Measurements from ENCODE around the gene RREB1. TPM values are rescaled to one million over a fixed set of nuclear protein-coding genes. Genes with fewer than 3 reads are reported as not detected.

The RREB1 gene
- total RNA-seq, 4 donors from 2014 or later, result 73.9 to 214 (median 107) TPM

GRCh38 chr6:7229376-7230326, 121.9 kb downstream of the RREB1 start:
- peaks cover 0 to under 1% (median 0%) of the 10 kb centered on the region in 4 donors for H3K4me1 ChIP-seq
- TF ChIP-seq EP300 (IDR thresholded peaks at IDR 0.05; ENCODE audit: low read depth) (no peak), POLR2AphosphoS5 (IDR thresholded peaks at IDR 0.05) (no peak), CTCF (IDR thresholded peaks at IDR 0.05) (no peak), POLR2A (IDR thresholded peaks at IDR 0.05) (no peak)
- H3K27me3 ChIP-seq, result no peaks in the 10 kb centered on the region
- no peaks in the 10 kb centered on the region for H3K9me3 ChIP-seq
- intact Hi-C loops (cut with DNase I; ENCODE audit: low total_unique reads), result loop anchor here (5.0 kb wide), 1 partner anchor 512 kb away; no protein-coding TSS in a partner anchor
- 96% methylated on average over 62 of the region's 62 CpGs; no CpG with 5 or more reads in 1 of the 2 donors for WGBS, 2 donors (ENCODE audit: low coverage in 1 of 2)
- H3K27ac ChIP-seq, result no peak overlapping the region
- H3K36me3 ChIP-seq, result peaks cover 0 to 58% (median 18%) of the 10 kb centered on the region in 4 donors
- DNase-seq, result no peak
- H3K4me3 ChIP-seq, result no peak overlapping the region
- in situ Hi-C loops (cut with MboI; ENCODE audit: low pct_ligation_motif_present in 1 of 4, low pct_unique_long_range_greater_than_20kb in 1 of 4, low sequenced_read_pairs in 3 of 4), result loop anchor here in 3 of 4 donors (25.0 kb wide), 4 partner anchors 117 to 542 kb away; partner anchors contain the start of gene RREB1 (in 1 of the 3)

GRCh38 chr6:7230327-7230691, 122.5 kb downstream of the RREB1 start:
- in situ Hi-C loops (cut with MboI; ENCODE audit: low pct_ligation_motif_present in 1 of 4, low pct_unique_long_range_greater_than_20kb in 1 of 4, low sequenced_read_pairs in 3 of 4), result loop anchor here in 3 of 4 donors (25.0 kb wide), 4 partner anchors 118 to 543 kb away; partner anchors contain the start of gene RREB1 (in 1 of the 3)

GRCh38 chr6:7230956-7231713, 123.4 kb downstream of the RREB1 start:
- no peak for TF ChIP-seq EP300 (IDR thresholded peaks at IDR 0.05; ENCODE audit: low read depth)
- TF ChIP-seq CTCF (IDR thresholded peaks at IDR 0.05), result no peak
- TF ChIP-seq POLR2A (IDR thresholded peaks at IDR 0.05), result no peak
- no peak for TF ChIP-seq POLR2AphosphoS5 (IDR thresholded peaks at IDR 0.05)
- Histone ChIP-seq H3K27ac (no peak overlapping the region), H3K27me3 (no peaks in the 10 kb centered on the region), H3K4me1 (peaks cover 7 to 13% (median 12%) of the 10 kb centered on the region in 4 donors), H3K9me3 (no peaks in the 10 kb centered on the region), H3K36me3 (peaks cover 0 to 58% (median 18%) of the 10 kb centered on the region in 4 donors), H3K4me3 (no peak overlapping the region)
- intact Hi-C loops (cut with DNase I; ENCODE audit: low total_unique reads), result no loop called here
- in situ Hi-C loops (cut with MboI; ENCODE audit: low pct_ligation_motif_present in 1 of 4, low pct_unique_long_range_greater_than_20kb in 1 of 4, low sequenced_read_pairs in 3 of 4), result loop anchor here in 3 of 4 donors (25.0 kb wide), 4 partner anchors 119 to 544 kb away; partner anchors contain the start of gene RREB1 (in 1 of the 3)
- 93 to 100% methylated on average over 6 to 36 of the region's 37 CpGs for WGBS, 2 donors (ENCODE audit: low coverage in 1 of 2)
- no peak for DNase-seq

More at GRCh38 chr6:7230327-7230691, 122.5 kb downstream of the RREB1 start:
- H3K4me1 ChIP-seq, result peaks cover 0 to 5% (median 3%) of the 10 kb centered on the region in 4 donors
- no peaks in the 10 kb centered on the region for H3K9me3 ChIP-seq
- peaks cover 0 to 58% (median 18%) of the 10 kb centered on the region in 4 donors for H3K36me3 ChIP-seq
- TF ChIP-seq POLR2A (IDR thresholded peaks at IDR 0.05) (no peak), CTCF (IDR thresholded peaks at IDR 0.05) (no peak), POLR2AphosphoS5 (IDR thresholded peaks at IDR 0.05) (no peak)
- DNase-seq, result no peak
- no peak overlapping the region for H3K4me3 ChIP-seq
- WGBS, 2 donors (ENCODE audit: low coverage in 1 of 2), result 98% methylated on average over 10 to 39 of the region's 39 CpGs
- H3K27ac ChIP-seq, result no peak overlapping the region
- no peaks in the 10 kb centered on the region for H3K27me3 ChIP-seq
- intact Hi-C loops (cut with DNase I; ENCODE audit: low total_unique reads), result no loop called here

All from transverse colon (tissue), 4 donors.